MV-4-11 (cell line): ENCODE measurements around the gene KCNK5.

Experiments
- DNase-seq: peaks from one replicate; lab custom pipeline; 2025; lab: John Stamatoyannopoulos, UW

KCNK5 gene

GRCh38 chr6:39228992-39229767, at the start of gene KCNK5:
Gene KCNK5 (minus strand): TSS chr6:39229475. CDS start chr6:39229111, 364 bp downstream.
- peak; percentile 80 for DNase-seq

GRCh38 chr6:39276379-39276995, 47.2 kb upstream of the KCNK5 start:
- no peak for DNase-seq

- DNase-seq: no peak
Observed at GRCh38 chr6:39274903-39275302, 45.6 kb upstream of the KCNK5 start.

GRCh38 chr6:39274471-39274870, 45.2 kb upstream of the KCNK5 start:
- DNase-seq: no peak

GRCh38 chr6:39273406-39273821, 44.1 kb upstream of the KCNK5 start:
- no peak for DNase-seq

- DNase-seq: no peak
Observed at GRCh38 chr6:39269961-39270360, 40.7 kb upstream of the KCNK5 start.

GRCh38 chr6:39268721-39269120, 39.4 kb upstream of the KCNK5 start:
- no peak for DNase-seq

GRCh38 chr6:39268171-39268570, 38.9 kb upstream of the KCNK5 start:
- no peak for DNase-seq

GRCh38 chr6:39266782-39267355, 37.6 kb upstream of the KCNK5 start:
- no peak for DNase-seq

- no peak for DNase-seq
Observed at GRCh38 chr6:39266375-39266774, 37.1 kb upstream of the KCNK5 start.

GRCh38 chr6:39263303-39264037, 34.2 kb upstream of the KCNK5 start:
- peak; percentile 84 for DNase-seq

GRCh38 chr6:39261751-39262150, 32.5 kb upstream of the KCNK5 start:
- no peak for DNase-seq

GRCh38 chr6:39260953-39261352, 31.7 kb upstream of the KCNK5 start:
- no peak for DNase-seq

- peak; percentile 62 for DNase-seq
Observed at GRCh38 chr6:39260456-39260855, 31.2 kb upstream of the KCNK5 start.

GRCh38 chr6:39256294-39256940, 27.1 kb upstream of the KCNK5 start:
- DNase-seq: no peak

- no peak for DNase-seq
Observed at GRCh38 chr6:39254999-39255535, 25.8 kb upstream of the KCNK5 start.

GRCh38 chr6:39251406-39251805, 22.1 kb upstream of the KCNK5 start:
- DNase-seq: no peak

GRCh38 chr6:39250507-39250906, 21.2 kb upstream of the KCNK5 start:
- no peak for DNase-seq

GRCh38 chr6:39249278-39249677, 20.0 kb upstream of the KCNK5 start:
- no peak for DNase-seq

GRCh38 chr6:39247667-39248194, 18.5 kb upstream of the KCNK5 start:
- DNase-seq: no peak

- no peak for DNase-seq
Observed at GRCh38 chr6:39243809-39244208, 14.5 kb upstream of the KCNK5 start.
